DOHH2 (cell line): ENCODE measurements around the gene PRKAR2A.

Source experiments
- CTCF ChIP-seq: fragments of 200-600 bp; sonication (generic); IDR thresholded peaks from one replicate; pipeline ENCODE4 v1.5.1; 2014; ENCODE audit warnings: antibody characterized with exemption, mild to moderate bottlenecking, low read depth, low read length; ENCODE audit not compliant: poor library complexity, severe bottlenecking
- EZH2phosphoT487 ChIP-seq: fragments of 200-600 bp; sonication (generic); IDR thresholded peaks from 2 replicates; pipeline ENCODE4 v1.6.1; 2017; ENCODE audit warnings: borderline replicate concordance, mild to moderate bottlenecking, antibody characterized with exemption, low read length, moderate library complexity, mixed read lengths

GRCh38 chr3:48716982-48717746 is 130.5 kb downstream of the PRKAR2A start, which contains the start of gene IP6K2:
- TF ChIP-seq CTCF: no peak
- no peak for TF ChIP-seq EZH2phosphoT487
